Caco-2 (cell line): Measurements from ENCODE around the gene AFAP1L1. TPM values are rescaled to one million over a fixed set of nuclear protein-coding genes. Genes with fewer than 3 reads are reported as not detected.
A peak's percentile ranks its signal among the peaks of the same experiment; 100 is the strongest.

Experiments
- BruUV-seq: library from RNA; stranded (reverse); fragments of 400-500 nt; replicated peaks from 2 replicates; lab custom pipeline; 2021; lab: Mats Ljungman, UMichigan
- CTCF ChIA-PET: fragments of 300-600 bp; sonication (Branson Sonifier 250); formaldehyde crosslinking; loops from one replicate; lab custom pipeline; 2022; ENCODE audit warnings: antibody characterized with exemption; lab: Charles Lee
- POLR2A ChIA-PET: fragments of 300-600 bp; sonication (Branson Sonifier 250); formaldehyde crosslinking; loops from one replicate; lab custom pipeline; 2022; ENCODE audit warnings: antibody characterized with exemption; lab: Charles Lee
- DNase-seq, 2 experiments: peaks; one replicate each; pipeline versions ENCODE4 v3.0.0 to v3.0.0-alpha.2; 2020 to 2022
- H3K27me3 ChIP-seq: replicated peaks from 2 replicates; pipeline ENCODE4 v1.6.0; 2011; ENCODE audit warnings: low read length; ENCODE audit not compliant: control insufficient read depth, insufficient read depth
- H3K36me3 ChIP-seq: 2 replicates; pipeline ENCODE4 v1.5.1; 2011; ENCODE audit warnings: low read length; ENCODE audit not compliant: control insufficient read depth, insufficient read depth
- H3K4me1 ChIP-seq: fragments of 250-450 bp; sonication (Bioruptor Pico); 2 replicates; pipeline ENCODE4 v1.5.1; 2020; ENCODE audit warnings: mild to moderate bottlenecking
- H3K4me3 ChIP-seq: 2 replicates; pipeline ENCODE4 v1.5.1; 2011; ENCODE audit warnings: low read depth, mild to moderate bottlenecking, control low read depth, low read length
- H3K9me3 ChIP-seq: fragments of 250-450 bp; sonication (Bioruptor Pico); 2 replicates; pipeline ENCODE4 v1.5.1; 2020; ENCODE audit warnings: mild to moderate bottlenecking, moderate library complexity
- H3K27ac Mint-ChIP-seq: one replicate; pipeline ENCODE4 v1.8.0; 2022; ENCODE audit warnings: mixed read lengths; ENCODE audit not compliant: unreplicated experiment
- H3K27me3 Mint-ChIP-seq: one replicate; pipeline ENCODE4 v1.8.0; 2022; ENCODE audit warnings: mixed read lengths; ENCODE audit not compliant: insufficient read depth, unreplicated experiment
- H3K36me3 Mint-ChIP-seq: one replicate; pipeline ENCODE4 v1.8.0; 2022; ENCODE audit warnings: mild to moderate bottlenecking, mixed read lengths; ENCODE audit not compliant: insufficient read depth, unreplicated experiment
- H3K4me1 Mint-ChIP-seq: one replicate; pipeline ENCODE4 v1.8.0; 2022; ENCODE audit warnings: low read depth, mixed read lengths; ENCODE audit not compliant: unreplicated experiment
- H3K4me3 Mint-ChIP-seq: one replicate; pipeline ENCODE4 v1.8.0; 2022; ENCODE audit warnings: mild to moderate bottlenecking, moderate library complexity, mixed read lengths; ENCODE audit not compliant: unreplicated experiment
- H3K9me3 Mint-ChIP-seq: one replicate; pipeline ENCODE4 v1.8.0; 2022; ENCODE audit warnings: mixed read lengths; ENCODE audit not compliant: unreplicated experiment
- intact Hi-C: fragments of 100-400 bp; cut with micrococcal nuclease; formaldehyde crosslinking; loops from one replicate; pipeline ENCODE4 v1.10.0; 2022; ENCODE audit not compliant: unreplicated experiment
- total RNA-seq: library from RNA; stranded (reverse); gene quantifications from 2 replicates; pipeline ENCODE4 v1.2.3, GENCODE V29; 2022
- TF ChIP-seq, protein P1 (sequence below), 2 experiments: fragments of 200-600 bp in 1 of 2; IDR thresholded peaks; 1 replicate in 1 of 2; 2 replicates in 1 of 2; pipeline versions ENCODE4 v1.5.1 to v1.8.0; 2011 to 2022; ENCODE audit warnings: antibody characterized with exemption in 1 of 2, control low read depth in 1 of 2, inconsistent platforms in 1 of 2, low read depth in 1 of 2, low read length in 1 of 2, mild to moderate bottlenecking in 1 of 2, moderate library complexity in 1 of 2; ENCODE audit not compliant: insufficient read depth in 1 of 2, severe bottlenecking in 1 of 2, unreplicated experiment in 1 of 2

The AFAP1L1 gene
- total RNA-seq, 1 experiment from 2014 or later = 0.45 TPM

DNA sequence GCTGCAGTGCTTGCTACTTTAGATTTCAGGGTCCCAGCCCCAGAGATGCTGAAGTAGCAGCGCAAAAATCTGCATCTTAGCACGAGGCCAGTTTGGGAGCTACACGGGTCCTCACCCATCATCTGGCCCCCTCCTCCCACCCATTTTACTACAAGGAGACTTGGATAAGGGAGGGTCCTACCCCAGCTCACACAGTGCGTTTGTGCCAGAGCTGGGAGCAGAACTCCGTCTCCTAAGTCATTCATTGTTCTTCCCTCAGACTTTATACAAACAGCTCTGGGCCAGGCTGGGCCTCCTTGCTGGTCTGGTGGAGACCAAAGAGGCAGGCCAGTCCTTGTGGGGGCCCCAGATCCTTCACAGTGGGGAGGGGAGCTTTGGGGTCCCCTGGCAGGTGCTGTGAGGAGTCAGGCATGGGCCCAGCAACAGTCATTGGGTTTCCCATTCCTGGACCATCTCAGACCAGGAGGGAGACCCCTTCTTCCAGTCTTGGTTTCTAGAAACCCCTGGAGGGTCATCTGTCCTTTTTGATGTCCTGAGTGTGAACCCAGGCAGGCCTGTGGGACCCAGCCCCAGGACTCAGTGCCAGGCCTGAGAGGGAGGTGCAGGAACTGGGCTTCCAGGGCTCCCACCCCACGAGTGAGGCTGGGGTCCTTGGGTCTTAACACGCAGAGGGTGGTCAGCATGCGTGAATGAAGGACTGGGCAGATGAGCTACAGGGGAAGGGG, 109.8 kb downstream of the AFAP1L1 start:
- Histone ChIP-seq H3K9me3 (no peaks in the 10 kb centered on the region), H3K4me3 (no peak overlapping the region), H3K27me3 (no peaks in the 10 kb centered on the region), H3K4me1 (0 out of 2 replicates have a peak, but pooled peaks cover 6% of the 10 kb centered on the region), H3K36me3 (no peaks in the 10 kb centered on the region)
- DNase-seq = no peak
- H3K9me3 Mint-ChIP-seq = no peaks in the 10 kb centered on the region
- no peaks in the 10 kb centered on the region for H3K27me3 Mint-ChIP-seq
- intact Hi-C loops = no loop called here
- H3K4me3 Mint-ChIP-seq = no peak overlapping the region
- BruUV-seq = no TSS peak
- TF ChIP-seq, protein P1, sequence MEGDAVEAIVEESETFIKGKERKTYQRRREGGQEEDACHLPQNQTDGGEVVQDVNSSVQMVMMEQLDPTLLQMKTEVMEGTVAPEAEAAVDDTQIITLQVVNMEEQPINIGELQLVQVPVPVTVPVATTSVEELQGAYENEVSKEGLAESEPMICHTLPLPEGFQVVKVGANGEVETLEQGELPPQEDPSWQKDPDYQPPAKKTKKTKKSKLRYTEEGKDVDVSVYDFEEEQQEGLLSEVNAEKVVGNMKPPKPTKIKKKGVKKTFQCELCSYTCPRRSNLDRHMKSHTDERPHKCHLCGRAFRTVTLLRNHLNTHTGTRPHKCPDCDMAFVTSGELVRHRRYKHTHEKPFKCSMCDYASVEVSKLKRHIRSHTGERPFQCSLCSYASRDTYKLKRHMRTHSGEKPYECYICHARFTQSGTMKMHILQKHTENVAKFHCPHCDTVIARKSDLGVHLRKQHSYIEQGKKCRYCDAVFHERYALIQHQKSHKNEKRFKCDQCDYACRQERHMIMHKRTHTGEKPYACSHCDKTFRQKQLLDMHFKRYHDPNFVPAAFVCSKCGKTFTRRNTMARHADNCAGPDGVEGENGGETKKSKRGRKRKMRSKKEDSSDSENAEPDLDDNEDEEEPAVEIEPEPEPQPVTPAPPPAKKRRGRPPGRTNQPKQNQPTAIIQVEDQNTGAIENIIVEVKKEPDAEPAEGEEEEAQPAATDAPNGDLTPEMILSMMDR (IDR thresholded peaks at IDR 0.05; ENCODE audit: insufficient read depth in 1 of 2, low read depth in 1 of 2, low read length in 1 of 2, severe bottlenecking in 1 of 2, unreplicated experiment in 1 of 2) = no peak
- POLR2A ChIA-PET = no interaction called here
- no peaks in the 10 kb centered on the region for H3K36me3 Mint-ChIP-seq
- H3K27ac Mint-ChIP-seq = no peak overlapping the region
- CTCF ChIA-PET = interaction anchor here (0.6 to 2.6 kb wide), 9 partner anchors 9 to 350 kb away, joined by 3 to 15 read pairs (median 4); no protein-coding TSS in a partner anchor
- peaks cover 11% of the 10 kb centered on the region for H3K4me1 Mint-ChIP-seq

DNA sequence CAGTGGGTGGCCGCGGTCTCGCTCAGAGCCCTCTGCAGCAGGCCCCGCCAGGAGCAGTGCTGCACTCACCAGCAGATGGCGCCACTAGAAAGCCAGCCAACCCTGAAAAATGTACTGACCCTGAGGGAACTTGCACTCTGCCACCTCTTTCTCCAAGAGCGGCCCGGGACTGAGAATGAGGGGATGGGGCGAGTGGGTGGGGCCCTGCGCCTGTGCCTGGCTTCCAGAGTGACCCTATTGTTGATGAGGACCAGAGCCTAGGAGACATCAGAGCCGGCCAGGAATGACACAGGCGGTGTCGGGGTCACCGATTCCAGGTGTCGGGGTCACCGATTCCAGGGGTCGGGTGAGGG, 110.3 kb downstream of the AFAP1L1 start:
- H3K27me3 Mint-ChIP-seq = no peaks in the 10 kb centered on the region
- DNase-seq = peak; percentile 79 to 85
- H3K36me3 Mint-ChIP-seq = no peaks in the 10 kb centered on the region
- ChIA-PET CTCF (interaction anchor here (0.6 to 2.6 kb wide), 9 partner anchors 10 to 350 kb away, joined by 3 to 15 read pairs (median 4); no protein-coding TSS in a partner anchor), POLR2A (no interaction called here)
- no peak overlapping the region for H3K4me3 ChIP-seq
- no peak overlapping the region for H3K4me3 Mint-ChIP-seq
- peaks cover 11% of the 10 kb centered on the region for H3K4me1 Mint-ChIP-seq
- H3K9me3 Mint-ChIP-seq = no peaks in the 10 kb centered on the region
- 0 out of 2 replicates have a peak, but pooled peaks cover 6% of the 10 kb centered on the region for H3K4me1 ChIP-seq
- no peaks in the 10 kb centered on the region for H3K9me3 ChIP-seq
- no peaks in the 10 kb centered on the region for H3K27me3 ChIP-seq
- BruUV-seq = no TSS peak
- TF ChIP-seq, protein P1 (IDR thresholded peaks at IDR 0.05; ENCODE audit: insufficient read depth in 1 of 2, low read depth in 1 of 2, low read length in 1 of 2, severe bottlenecking in 1 of 2, unreplicated experiment in 1 of 2) = peak; percentile 94 to 96
- intact Hi-C loops = loop anchor here (1.0 kb wide), 1 partner anchor 52 kb away; no protein-coding TSS in a partner anchor
- no peak overlapping the region for H3K27ac Mint-ChIP-seq
- no peaks in the 10 kb centered on the region for H3K36me3 ChIP-seq

DNA sequence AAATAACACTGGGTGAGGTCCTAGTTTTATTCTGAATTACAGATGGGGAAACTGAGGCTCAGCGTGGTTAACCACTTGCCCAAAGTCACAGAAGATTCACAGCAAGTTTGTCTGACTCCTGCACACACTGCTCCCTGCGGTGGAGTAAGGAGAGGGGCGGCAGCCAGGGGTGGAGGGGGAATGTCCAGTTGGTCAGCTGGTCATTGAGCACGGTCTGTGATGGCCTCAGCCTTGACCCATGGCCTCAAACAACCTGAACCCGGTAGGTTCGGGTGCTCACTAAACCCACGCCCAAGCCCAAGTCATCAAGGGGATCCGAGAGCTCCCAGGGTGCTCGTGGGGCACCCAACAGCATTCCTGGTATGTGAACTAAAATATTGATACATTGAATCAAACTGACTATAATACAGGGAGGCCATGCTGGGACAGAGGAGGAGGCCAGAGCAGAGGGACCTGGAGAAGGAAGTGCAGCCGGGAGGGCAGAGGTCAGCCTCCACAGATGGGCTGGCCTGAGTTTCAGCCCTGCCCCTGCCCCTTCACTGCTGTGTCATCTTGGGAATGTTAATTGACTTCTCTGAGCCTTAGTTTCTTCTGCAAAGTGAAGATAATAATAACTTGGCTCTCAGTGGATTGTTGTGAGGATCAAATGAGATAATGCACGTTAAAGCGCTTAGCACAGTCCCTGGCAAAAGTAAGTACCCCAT, 111.0 kb downstream of the AFAP1L1 start:
- H3K4me3 ChIP-seq = no peak overlapping the region
- TF ChIP-seq, protein P1 (IDR thresholded peaks at IDR 0.05; ENCODE audit: insufficient read depth in 1 of 2, low read depth in 1 of 2, low read length in 1 of 2, severe bottlenecking in 1 of 2, unreplicated experiment in 1 of 2) = no peak
- no peak for DNase-seq
- 0 out of 2 replicates have a peak, but pooled peaks cover 6% of the 10 kb centered on the region for H3K4me1 ChIP-seq
- ChIA-PET CTCF (interaction anchor here (0.6 to 2.6 kb wide), 2 partner anchors 52 to 349 kb away, joined by 5 to 15 read pairs; no protein-coding TSS in a partner anchor), POLR2A (no interaction called here)
- intact Hi-C loops = loop anchor here (1.0 kb wide), 1 partner anchor 52 kb away; no protein-coding TSS in a partner anchor
- H3K9me3 ChIP-seq = no peaks in the 10 kb centered on the region
- no peaks in the 10 kb centered on the region for H3K36me3 ChIP-seq
- Mint-ChIP-seq H3K27me3 (no peaks in the 10 kb centered on the region), H3K9me3 (no peaks in the 10 kb centered on the region), H3K4me3 (no peak overlapping the region), H3K36me3 (no peaks in the 10 kb centered on the region), H3K27ac (no peak overlapping the region), H3K4me1 (peaks cover 11% of the 10 kb centered on the region)
- H3K27me3 ChIP-seq = no peaks in the 10 kb centered on the region
- no TSS peak for BruUV-seq
